ENCODE measurements around the gene NAA80. TPM values are rescaled to one million over a fixed set of nuclear protein-coding genes. Genes with fewer than 3 reads are reported as not detected.

Gene NAA80, protein sequence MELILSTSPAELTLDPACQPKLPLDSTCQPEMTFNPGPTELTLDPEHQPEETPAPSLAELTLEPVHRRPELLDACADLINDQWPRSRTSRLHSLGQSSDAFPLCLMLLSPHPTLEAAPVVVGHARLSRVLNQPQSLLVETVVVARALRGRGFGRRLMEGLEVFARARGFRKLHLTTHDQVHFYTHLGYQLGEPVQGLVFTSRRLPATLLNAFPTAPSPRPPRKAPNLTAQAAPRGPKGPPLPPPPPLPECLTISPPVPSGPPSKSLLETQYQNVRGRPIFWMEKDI
- 13.7 and 17.3 TPM in 2 replicates for total RNA-seq

DNA sequence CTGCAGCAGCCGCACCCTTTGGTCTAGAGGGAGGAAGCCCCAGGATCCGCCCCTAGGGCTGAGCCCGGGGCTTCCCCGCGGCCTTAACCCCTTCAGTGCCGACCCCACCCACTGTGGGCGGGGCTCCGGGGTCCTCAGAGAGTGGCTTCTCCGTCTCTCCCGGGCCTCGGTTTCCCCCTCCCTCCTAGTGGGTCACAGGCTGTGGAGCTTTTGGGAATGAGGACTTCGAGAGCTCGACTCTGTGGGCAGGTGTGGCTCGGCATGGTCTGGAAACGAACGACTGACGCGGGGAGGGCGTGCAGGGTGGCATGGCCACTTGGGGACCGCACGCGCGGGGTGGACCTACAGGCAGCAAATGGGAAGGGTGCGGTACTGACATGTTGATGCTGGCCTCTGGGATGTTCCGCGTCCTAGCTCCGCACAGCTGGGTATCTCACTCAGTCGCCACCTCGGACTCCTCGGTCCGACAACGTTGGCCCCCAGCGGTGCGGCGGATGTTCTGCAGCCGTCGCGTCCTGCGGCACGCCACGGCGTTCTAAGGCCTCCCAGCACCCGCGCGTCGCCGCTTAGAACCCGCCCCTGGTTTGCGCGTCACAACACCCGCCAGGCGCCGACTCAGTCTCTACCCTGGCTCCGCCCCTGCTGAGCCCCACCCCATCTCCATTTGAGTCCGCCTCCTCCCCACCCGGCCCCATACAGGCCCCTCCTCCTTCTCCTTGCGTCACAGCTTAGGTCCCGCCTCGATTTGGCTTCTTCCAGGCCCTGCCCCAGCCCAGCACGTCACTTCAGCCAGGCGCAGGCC is at the start of gene NAA80, which contains the start of gene HYAL3:
TSS of gene NAA80 (minus strand) at position 570 of the 802 bp plus-strand sequence. CDS start 1,942 bp downstream, outside the sequence.
TSS of gene HYAL3 (minus strand) at position 570 of the 802 bp plus-strand sequence. CDS start 3,803 bp downstream, outside the sequence.

DNA sequence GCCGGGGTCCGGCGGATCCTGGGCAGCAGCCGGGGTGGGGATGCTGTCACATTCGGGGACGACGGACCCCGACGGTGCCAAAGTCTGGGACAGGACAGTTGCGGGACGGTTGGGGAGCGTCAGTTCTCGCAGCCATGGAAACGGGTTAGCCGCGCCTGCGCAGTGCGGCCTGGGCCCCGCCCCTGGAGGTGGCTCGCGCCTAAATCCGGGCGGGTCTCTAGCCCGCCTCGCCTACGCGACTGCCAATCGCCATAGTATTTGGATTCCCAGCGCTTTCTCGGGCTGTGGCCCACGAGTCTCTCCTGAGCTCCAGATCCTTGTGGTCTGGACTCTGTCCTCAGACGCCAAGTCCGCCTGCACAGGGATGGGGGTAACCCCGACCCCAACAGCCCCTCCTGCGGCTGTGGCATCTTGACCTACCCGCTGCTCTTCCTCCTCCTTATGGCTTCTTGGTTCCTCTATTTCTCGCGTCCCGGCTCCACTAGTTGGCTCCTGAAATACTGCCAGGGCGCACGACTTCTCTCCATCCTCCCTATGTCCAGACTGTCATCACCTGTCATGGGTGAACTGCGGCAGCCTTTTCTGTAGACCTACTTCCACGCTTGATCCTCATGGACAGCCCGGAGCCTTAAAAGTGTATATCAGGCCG is 46.5 kb upstream of the NAA80 start, which contains the start of gene ZMYND10:
TSS of gene ZMYND10 (minus strand) at position 147 of the 649 bp plus-strand sequence. CDS start 153 bp downstream, outside the sequence.

DNA sequence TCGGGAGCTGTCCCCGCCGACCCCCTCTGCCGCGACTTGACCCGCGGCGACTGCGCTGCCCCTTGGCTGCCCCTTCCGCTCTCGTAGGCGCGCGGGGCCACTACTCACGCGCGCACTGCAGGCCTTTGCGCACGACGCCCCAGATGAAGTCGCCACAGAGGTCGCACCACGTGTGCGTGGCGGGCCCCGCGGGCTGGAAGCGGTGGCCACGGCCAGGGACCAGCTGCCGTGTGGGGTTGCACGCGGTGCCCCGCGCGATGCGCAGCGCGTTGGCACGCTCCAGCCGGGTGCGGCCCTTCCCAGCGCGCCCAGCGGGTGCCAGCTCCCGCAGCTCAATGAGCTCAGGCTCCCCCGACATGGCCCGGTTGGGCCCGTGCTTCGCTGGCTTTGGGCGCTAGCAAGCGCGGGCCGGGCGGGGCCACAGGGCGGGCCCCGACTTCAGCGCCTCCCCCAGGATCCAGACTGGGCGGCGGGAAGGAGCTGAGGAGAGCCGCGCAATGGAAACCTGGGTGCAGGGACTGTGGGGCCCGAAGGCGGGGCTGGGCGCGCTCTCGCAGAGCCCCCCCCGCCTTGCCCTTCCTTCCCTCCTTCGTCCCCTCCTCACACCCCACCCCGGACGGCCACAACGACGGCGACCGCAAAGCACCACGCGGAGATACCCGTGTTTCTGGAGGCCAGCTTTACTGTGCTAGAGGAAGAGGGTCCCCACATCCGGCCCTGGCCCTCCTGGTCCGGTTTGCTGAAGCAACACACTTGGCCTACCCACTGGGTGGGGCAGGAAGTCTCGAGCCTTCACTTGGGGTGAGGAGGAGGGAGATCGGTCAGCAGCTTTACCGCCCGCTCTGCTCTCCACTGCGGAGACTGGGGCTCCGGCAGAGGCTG is 41.5 kb upstream of the NAA80 start, which contains the start of gene RASSF1:
TSS of gene RASSF1 (minus strand) at position 389 of the 882 bp plus-strand sequence. CDS start at position 358, 31 bp downstream.

DNA sequence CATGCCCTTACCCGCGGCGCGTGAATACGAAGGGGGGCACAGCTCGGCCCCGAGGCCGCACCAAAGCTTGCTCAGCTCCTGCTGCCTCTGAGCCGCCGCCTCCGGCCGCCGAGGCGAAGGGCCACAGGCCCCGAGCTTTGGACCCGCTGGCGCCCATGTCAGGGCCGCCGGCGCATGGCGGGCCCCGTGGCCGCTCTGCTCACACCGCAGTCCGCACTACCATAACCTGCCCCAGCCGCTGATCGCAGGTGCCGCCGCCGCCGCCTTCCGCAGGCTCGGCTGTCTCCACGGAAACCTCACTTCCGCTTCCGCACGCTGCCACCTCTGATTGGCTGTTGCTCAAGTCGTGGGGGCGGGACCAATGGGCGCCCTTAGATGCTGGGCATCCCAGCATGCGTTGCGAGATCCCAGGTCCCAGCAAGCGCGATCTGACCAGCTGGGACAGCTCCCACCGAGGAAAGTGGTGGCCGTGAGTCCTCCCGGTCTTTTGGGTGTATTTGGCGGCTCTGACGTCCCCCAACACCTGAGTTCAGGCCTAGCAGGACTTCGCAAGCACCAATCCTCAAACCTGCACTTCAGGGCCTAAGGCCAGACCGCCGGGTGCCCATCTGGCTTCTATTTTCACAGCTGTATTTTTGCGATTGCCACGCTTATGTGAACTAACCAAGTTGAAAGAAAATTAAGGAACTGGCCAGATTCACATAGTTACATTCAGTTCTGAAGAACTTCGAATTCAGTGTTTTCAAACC is 28.9 kb upstream of the NAA80 start, which contains the start of gene TUSC2:
TSS of gene TUSC2 (minus strand) at position 281 of the 749 bp plus-strand sequence. CDS start at position 157, 124 bp downstream.

DNA sequence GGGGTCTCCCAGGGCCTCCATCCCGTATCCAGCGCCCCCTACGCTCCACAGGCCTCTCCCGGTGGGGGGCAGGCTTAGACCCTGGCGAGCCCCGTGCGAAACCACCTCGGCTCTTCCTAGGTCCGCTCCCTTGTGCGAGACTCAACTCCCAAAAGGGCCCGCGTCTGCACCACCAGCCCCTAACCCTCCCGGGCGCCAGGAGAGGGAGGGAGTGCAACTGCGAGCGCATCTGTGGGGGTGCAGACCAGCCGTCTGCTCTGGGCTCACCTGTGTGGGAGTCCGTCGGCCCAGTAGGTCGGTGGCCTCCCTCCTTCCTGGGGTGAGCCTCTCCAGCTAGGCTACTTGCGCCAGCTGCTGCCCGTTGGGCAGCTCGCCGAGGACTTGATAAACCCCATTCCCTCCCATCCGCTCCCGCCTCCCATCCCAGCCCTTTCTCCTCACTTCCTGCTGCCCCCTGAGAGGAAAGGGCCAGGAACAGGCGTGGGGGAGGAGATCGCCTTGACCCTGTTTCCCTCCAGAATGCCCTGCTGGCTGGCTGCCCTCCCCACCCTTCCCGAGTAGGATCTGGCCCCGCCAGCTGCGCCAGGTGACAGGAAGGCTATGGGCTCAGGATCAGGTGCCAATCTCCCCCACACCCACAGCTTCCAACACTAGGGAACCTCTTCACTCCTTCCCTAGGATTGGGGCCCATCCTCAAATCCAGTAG is 23.3 kb upstream of the NAA80 start, which contains the start of gene HYAL2:
TSS of gene HYAL2 (minus strand) at position 360 of the 706 bp plus-strand sequence. CDS start 2,256 bp downstream, outside the sequence.

DNA sequence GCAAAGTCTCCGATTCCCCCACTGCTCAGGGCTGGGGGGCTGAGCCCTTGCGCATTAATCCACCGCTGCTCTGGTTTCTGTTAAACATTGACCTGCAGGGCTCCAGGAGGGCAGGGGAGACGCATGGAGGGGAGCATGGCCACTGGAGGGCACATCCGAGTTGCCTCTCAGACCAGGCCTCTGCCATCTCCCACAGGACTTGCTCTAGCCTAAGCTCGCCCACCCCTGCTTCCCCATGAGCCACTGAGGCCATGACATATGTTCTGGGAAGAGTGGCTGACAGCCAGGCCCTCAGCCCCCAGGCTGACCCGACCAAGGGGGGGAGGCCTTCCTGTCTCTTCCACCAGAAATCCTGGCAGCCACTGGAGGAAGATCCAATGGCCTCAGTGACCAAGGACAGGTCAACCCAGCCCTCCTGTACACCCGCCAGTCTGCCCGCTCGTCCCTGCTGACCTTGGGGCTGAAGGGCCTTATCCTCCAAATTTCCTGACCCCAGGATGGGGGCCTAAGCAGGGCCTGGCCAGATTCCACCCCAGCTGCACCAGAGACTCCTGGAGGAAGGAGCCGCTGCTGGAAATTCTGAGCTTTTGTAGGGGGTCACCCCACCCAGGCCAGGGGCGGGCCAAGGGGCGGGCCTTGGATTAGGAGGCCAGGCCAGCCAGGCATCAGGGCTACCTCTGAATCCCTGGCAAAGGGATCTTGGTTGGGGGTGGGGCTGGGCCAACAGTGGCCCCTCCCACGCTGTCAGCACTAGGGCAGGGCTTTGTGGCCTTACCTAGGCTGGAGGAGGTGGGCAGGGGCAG is 4.0 kb upstream of the NAA80 start, which contains the start of gene HYAL1:
TSS of gene HYAL1 (minus strand) at position 562 of the 803 bp plus-strand sequence. CDS start 618 bp downstream, outside the sequence.

DNA sequence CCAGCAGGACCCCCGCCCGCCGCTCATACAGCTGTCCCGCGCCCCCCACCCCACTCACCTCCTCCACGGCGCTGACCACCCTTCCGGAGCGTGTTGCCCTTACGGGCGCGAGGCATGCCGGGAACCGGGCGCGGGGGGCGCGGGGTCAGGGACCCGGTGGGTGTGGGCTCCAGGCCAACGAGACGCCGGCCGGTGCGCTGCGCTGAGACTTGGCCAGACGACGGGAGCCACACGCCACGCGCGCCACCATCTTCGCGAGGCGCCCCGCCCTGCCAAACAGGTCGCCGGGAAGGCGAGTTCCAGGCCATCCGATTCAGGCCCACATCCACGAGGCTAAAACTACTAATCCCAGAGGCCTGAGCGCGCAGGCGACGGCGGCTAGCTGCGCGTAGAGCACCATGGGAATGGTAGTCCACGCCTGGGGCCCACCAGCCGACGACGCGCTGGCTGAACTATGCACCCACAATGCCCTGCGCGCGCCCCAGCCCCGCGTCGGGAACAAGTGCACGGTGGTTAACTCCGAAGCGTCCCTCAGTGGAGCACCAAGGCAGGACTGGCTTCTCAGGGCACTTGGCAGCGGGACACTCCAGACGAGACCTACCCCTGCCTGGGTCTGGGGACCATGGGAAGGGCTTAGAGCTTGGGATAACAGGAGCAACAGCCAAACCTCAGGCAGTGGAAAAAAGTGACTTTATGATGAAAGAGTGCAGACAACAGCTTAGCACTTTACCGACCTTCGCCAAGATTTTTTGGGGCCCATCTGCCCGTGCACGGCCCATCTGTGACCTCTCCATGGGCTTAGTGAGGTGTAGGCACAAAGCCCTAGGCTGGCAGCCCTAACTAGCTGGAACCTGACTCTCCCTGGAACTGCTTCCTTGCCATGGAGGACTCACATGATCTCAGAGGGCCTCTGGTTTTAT is 6.8 kb downstream of the NAA80 start, which contains the start of gene IFRD2:
TSS of gene IFRD2 (minus strand) at position 271 of the 920 bp plus-strand sequence. CDS start at position 116, 155 bp downstream.

DNA sequence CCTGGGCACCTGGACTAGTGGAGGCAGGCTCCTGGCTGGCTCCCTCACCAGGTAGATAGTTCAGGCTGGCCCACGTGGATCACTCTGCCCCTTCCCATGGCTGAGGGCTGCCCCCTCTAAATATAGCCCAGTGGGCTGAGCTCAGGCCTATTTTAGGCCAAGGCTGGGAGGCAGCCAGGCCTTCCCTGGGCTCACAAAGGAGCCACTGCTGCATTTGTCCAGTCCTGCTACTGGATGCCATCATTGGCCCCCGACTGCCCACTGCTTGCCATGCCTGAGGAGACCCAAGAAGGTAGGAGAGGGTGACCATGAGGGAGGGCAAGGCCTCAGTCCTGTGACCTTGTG is 20.4 kb downstream of the NAA80 start, which contains the start of gene LSMEM2:
TSS of gene LSMEM2 (plus strand) at position 208 of the 345 bp plus-strand sequence. CDS start at position 235, 27 bp downstream.

DNA sequence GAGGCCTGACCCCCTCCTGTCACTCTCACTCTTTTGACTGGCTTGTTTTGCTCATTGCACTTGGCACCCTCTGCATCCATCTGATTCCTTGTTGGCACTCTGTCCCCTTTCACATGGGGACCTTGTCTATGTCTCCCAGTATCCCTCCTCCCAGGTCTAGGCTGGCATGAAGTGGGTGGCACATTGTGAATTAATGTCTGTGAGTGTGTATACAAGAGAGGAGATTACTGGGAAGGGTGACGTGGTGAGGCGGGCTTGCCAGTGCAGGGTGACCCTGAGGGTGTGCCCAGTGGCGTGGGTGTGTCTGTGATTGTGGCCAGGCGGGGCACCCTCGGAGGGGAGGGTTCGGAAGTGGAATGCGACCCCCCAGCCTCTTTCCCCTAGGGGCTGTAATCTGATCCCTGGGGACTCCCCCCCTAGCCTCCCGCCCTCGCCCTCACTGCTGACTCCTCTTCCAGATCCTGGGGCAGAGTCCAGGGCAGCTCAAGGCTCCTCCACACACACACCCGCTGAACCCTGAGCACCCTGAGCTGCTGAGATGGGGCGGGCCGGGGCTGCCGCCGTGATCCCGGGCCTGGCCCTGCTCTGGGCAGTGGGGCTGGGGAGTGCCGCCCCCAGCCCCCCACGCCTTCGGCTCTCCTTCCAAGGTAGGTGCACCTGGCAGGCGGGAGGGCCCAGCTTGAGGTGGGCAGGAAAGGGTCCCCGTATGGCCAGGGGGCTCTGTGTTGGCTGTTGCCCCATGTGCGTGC is 30.3 kb downstream of the NAA80 start, which contains the start of gene SEMA3B:
TSS of gene SEMA3B (plus strand) at position 445 of the 749 bp plus-strand sequence. CDS start at position 539, 94 bp downstream.

Other genes starting within 250 kb of the NAA80 start
- 67.0 and 69.3 TPM in 2 replicates for gene RBM5, start 210.5 kb downstream of the NAA80 start, total RNA-seq
- 26.8 and 43.8 TPM in 2 replicates for gene SEMA3F, start 144.1 kb downstream of the NAA80 start, total RNA-seq
- gene GNAT1, start 107.8 kb downstream of the NAA80 start, total RNA-seq: not detected in 2 replicates
- not detected in 2 replicates for gene SLC38A3, start 94.1 kb downstream of the NAA80 start, total RNA-seq
- 188 and 248 TPM in 2 replicates for gene GNAI2, start 63.2 kb downstream of the NAA80 start, total RNA-seq
- gene SEMA3B, start 30.3 kb downstream of the NAA80 start, total RNA-seq: 10.6 and 16.0 TPM in 2 replicates
- gene LSMEM2, start 20.3 kb downstream of the NAA80 start, total RNA-seq: not detected in 2 replicates
- gene IFRD2, start 7.0 kb downstream of the NAA80 start, total RNA-seq: 34.2 and 53.7 TPM in 2 replicates
- 6.0 and 8.1 TPM in 2 replicates for gene HYAL3, start within 50 bp of the NAA80 start, total RNA-seq
- gene HYAL1, start 4.2 kb upstream of the NAA80 start, total RNA-seq: 4.0 and 5.5 TPM in 2 replicates
- 59.3 and 80.8 TPM in 2 replicates for gene HYAL2, start 23.3 kb upstream of the NAA80 start, total RNA-seq
- 14.5 and 30.7 TPM in 2 replicates for gene TUSC2, start 28.8 kb upstream of the NAA80 start, total RNA-seq
- gene RASSF1, start 41.4 kb upstream of the NAA80 start, total RNA-seq: 41.5 and 43.5 TPM in 2 replicates
- 0.34 and 1.1 TPM in 2 replicates for gene ZMYND10, start 46.3 kb upstream of the NAA80 start, total RNA-seq
- 12.1 and 13.2 TPM in 2 replicates for gene NPRL2, start 51.4 kb upstream of the NAA80 start, total RNA-seq
- gene CYB561D2, start 51.5 kb upstream of the NAA80 start, total RNA-seq: 20.8 and 35.2 TPM in 2 replicates
- gene TMEM115, start 60.1 kb upstream of the NAA80 start, total RNA-seq: 69.1 and 93.9 TPM in 2 replicates
- 0.12 TPM in 1 of 2 replicates, not detected in the other for gene CACNA2D2, start 204.2 kb upstream of the NAA80 start, total RNA-seq

Measured in pericardium fibroblast (primary cell).